Raji (cell line): ENCODE measurements around the gene JAML.

Experiments used
- POLR2A ChIP-seq: IDR thresholded peaks from 2 replicates; pipeline ENCODE4 v1.6.1; 2011; ENCODE audit warnings: low read depth, low read length, control low read depth; ENCODE audit not compliant: insufficient read depth

Gene JAML

GRCh38 chr11:118224511-118225188 is at the start of gene JAML:
Gene JAML, minus strand, starts transcription at chr11:118225011. Its CDS starts 10,145 bp downstream, at chr11:118214866.
- TF ChIP-seq POLR2A = no peak

- TF ChIP-seq POLR2A = no peak
These were observed 49.4 kb upstream of the JAML start for GRCh38 chr11:118274186-118274585.

- no peak for TF ChIP-seq POLR2A
These were observed 47.2 kb upstream of the JAML start for GRCh38 chr11:118272001-118272400.

- no peak for TF ChIP-seq POLR2A
These were observed 42.7 kb upstream of the JAML start for GRCh38 chr11:118267486-118267885.

- no peak for TF ChIP-seq POLR2A
These were observed 41.1 kb upstream of the JAML start for GRCh38 chr11:118265954-118266353.

GRCh38 chr11:118264569-118265465 is 40.0 kb upstream of the JAML start:
- TF ChIP-seq POLR2A = no peak

- no peak for TF ChIP-seq POLR2A
These were observed 39.1 kb upstream of the JAML start, which contains the start of gene MPZL2 for GRCh38 chr11:118263695-118264568. Gene MPZL2, minus strand, starts transcription at chr11:118264297. Its CDS starts 144 bp downstream, at chr11:118264153.

- no peak for TF ChIP-seq POLR2A
These were observed 38.3 kb upstream of the JAML start for GRCh38 chr11:118263112-118263511.

- no peak for TF ChIP-seq POLR2A
These were observed 35.5 kb upstream of the JAML start for GRCh38 chr11:118260353-118260752.

GRCh38 chr11:118259138-118259537 is 34.3 kb upstream of the JAML start:
- TF ChIP-seq POLR2A = no peak

- TF ChIP-seq POLR2A = no peak
These were observed 33.6 kb upstream of the JAML start for GRCh38 chr11:118258410-118258809.

GRCh38 chr11:118252688-118253087 is 27.9 kb upstream of the JAML start:
- no peak for TF ChIP-seq POLR2A

- TF ChIP-seq POLR2A = peak; percentile 77
These were observed 27.2 kb upstream of the JAML start, which contains the start of gene MPZL3 for GRCh38 chr11:118251858-118252652. Gene MPZL3, minus strand, starts transcription at chr11:118252365. Its CDS starts 71 bp downstream, at chr11:118252294.

GRCh38 chr11:118247041-118247440 is 22.2 kb upstream of the JAML start:
- TF ChIP-seq POLR2A = no peak

- no peak for TF ChIP-seq POLR2A
These were observed 21.2 kb upstream of the JAML start for GRCh38 chr11:118245936-118246562.
